Activated naive CD4-positive, alpha-beta T cell treated with anti-CD3 and anti-CD28 coated beads, Interleukin-2, amount 50 U/mL, for 16 hours (primary cell): ENCODE results near the gene ACSL1.
"Not testable (repeated sequence)": the region's sequence is repeated elsewhere in the genome, so short reads cannot be mapped to it uniquely, and the experiment has no call there.

ENCODE experiments used
- DNase-seq: peaks from one replicate; pipeline ENCODE4 v3.0.0-alpha.2; 2020

Gene ACSL1

GRCh38 chr4:184751585-184751956 lies 74.2 kb downstream of the ACSL1 start:
- no peak for DNase-seq

- no peak for DNase-seq
Measured at GRCh38 chr4:184750926-184751584, 74.7 kb downstream of the ACSL1 start.

- no peak for DNase-seq
Measured at GRCh38 chr4:184748251-184748652, 77.5 kb downstream of the ACSL1 start.

GRCh38 chr4:184747034-184747830 lies 78.5 kb downstream of the ACSL1 start:
- no peak for DNase-seq

- DNase-seq: peak; percentile 76
Measured at GRCh38 chr4:184745831-184746795, 79.7 kb downstream of the ACSL1 start.

GRCh38 chr4:184744236-184744635 lies 81.5 kb downstream of the ACSL1 start:
- DNase-seq: no peak

- DNase-seq: no peak
Measured at GRCh38 chr4:184743650-184744049, 82.1 kb downstream of the ACSL1 start.

- DNase-seq: not testable (repeated sequence)
Measured at GRCh38 chr4:184741651-184742050, 84.1 kb downstream of the ACSL1 start.

- DNase-seq: no peak
Measured at GRCh38 chr4:184740980-184741391, 84.8 kb downstream of the ACSL1 start.

- DNase-seq: not testable (repeated sequence)
Measured at GRCh38 chr4:184739575-184739974, 86.2 kb downstream of the ACSL1 start.

GRCh38 chr4:184734758-184735157 lies 91.0 kb downstream of the ACSL1 start:
- no peak for DNase-seq

GRCh38 chr4:184733654-184734524 lies 91.9 kb downstream of the ACSL1 start, which contains the start of gene CENPU:
CENPU (minus strand) TSS chr4:184734096; CDS start chr4:184734062, 34 bp downstream.
- DNase-seq: peak; percentile 95

GRCh38 chr4:184732126-184732525 lies 93.6 kb downstream of the ACSL1 start:
- no peak for DNase-seq

- DNase-seq: no peak
Measured at GRCh38 chr4:184731056-184731455, 94.7 kb downstream of the ACSL1 start.

- DNase-seq: no peak
Measured at GRCh38 chr4:184729946-184730345, 95.8 kb downstream of the ACSL1 start.

- DNase-seq: no peak
Measured at GRCh38 chr4:184728858-184729257, 96.9 kb downstream of the ACSL1 start.

GRCh38 chr4:184727430-184727829 lies 98.3 kb downstream of the ACSL1 start:
- DNase-seq: no peak

- DNase-seq: no peak
Measured at GRCh38 chr4:184722798-184723197, 103.0 kb downstream of the ACSL1 start.

GRCh38 chr4:184721254-184721653 lies 104.5 kb downstream of the ACSL1 start:
- no peak for DNase-seq

- no peak for DNase-seq
Measured at GRCh38 chr4:184719407-184719806, 106.4 kb downstream of the ACSL1 start.

- no peak for DNase-seq
Measured at GRCh38 chr4:184715526-184715925, 110.2 kb downstream of the ACSL1 start.

GRCh38 chr4:184713887-184714286 lies 111.9 kb downstream of the ACSL1 start:
- no peak for DNase-seq
